Measurements from ENCODE around the gene SIL1. TPM values are rescaled to one million over a fixed set of nuclear protein-coding genes. Genes with fewer than 3 reads are reported as not detected.

The SIL1 gene
- total and polyA plus RNA-seq, 2 of the 8 experiments (the other 6 are each of a cell fraction or from before 2014, with no cell fraction given): 8.3 to 12.8 TPM

GRCh38 chr5:138960145-138960692, 237.9 kb downstream of the SIL1 start:
- no peak overlapping the region for H3K56ac ChIP-seq (replicated peaks; ENCODE audit: insufficient read length, low read depth, low read length)
- 89% methylated on average over 5 of the region's 5 CpGs; no CpG with 5 or more reads in 1 of the 2 experiments for WGBS, 2 experiments (ENCODE audit: extremely low coverage in 1 of 2, insufficient coverage in 1 of 2, insufficient read length in 1 of 2, insufficient replicate concordance in 2 of 2, low coverage in 1 of 2, low lambda C conversion rate in 2 of 2, missing lambda C conversion rate in 1 of 2)
- no peak overlapping the region for H4K91ac ChIP-seq (replicated peaks; ENCODE audit: insufficient read length, low read length)
- H3K79me1 ChIP-seq (ENCODE audit: low read depth, low read length): no peaks in the 10 kb centered on the region
- H3K4ac ChIP-seq (replicated peaks; ENCODE audit: insufficient read length, low read depth, low read length): no peak overlapping the region
- ChIA-PET POLR2A (ENCODE audit: partially characterized antibody) (no interaction called here), CTCF (ENCODE audit: partially characterized antibody) (interaction anchor here (0.8 kb wide), 1 partner anchor 14 kb away, joined by 3 read pairs; no protein-coding TSS in a partner anchor)
- no peaks in the 10 kb centered on the region for H3K9me3 ChIP-seq (ENCODE audit: insufficient read depth in 2 of 2, low read depth in 1 of 2, low read length in 1 of 2)
- no peak overlapping the region for H4K8ac ChIP-seq (ENCODE audit: extremely low read depth, insufficient read depth, low read length)
- no peaks in the 10 kb centered on the region for H3K27me3 ChIP-seq (replicated peaks in 1 of 4; ENCODE audit: control insufficient read depth in 3 of 4, extremely low read depth in 1 of 4, insufficient read depth in 3 of 4, low read length in 3 of 4)
- H3K4me3 ChIP-seq (ENCODE audit: extremely low read depth in 1 of 4, insufficient read depth in 2 of 4, low read depth in 3 of 4, low read length in 4 of 4): no peak overlapping the region
- H2BK20ac ChIP-seq (ENCODE audit: low read length): no peak overlapping the region
- no peak overlapping the region for H3K18ac ChIP-seq (ENCODE audit: extremely low read depth, low read length)
- H3K4me2 ChIP-seq (ENCODE audit: insufficient read depth in 1 of 2, low read depth in 2 of 2, low read length in 2 of 2): no peak overlapping the region
- no peak overlapping the region for H3K27ac ChIP-seq (ENCODE audit: low read depth, low read length)
- no peak overlapping the region for H2AFZ ChIP-seq (ENCODE audit: low read length)
- no peak for FAIRE-seq
- H2BK5ac ChIP-seq (ENCODE audit: low read depth, low read length): no peak overlapping the region
- no peak overlapping the region for H3K9ac ChIP-seq (replicated peaks in 1 of 4; ENCODE audit: extremely low read depth in 1 of 4, low read depth in 3 of 4, low read length in 3 of 4)
- H2AK5ac ChIP-seq (ENCODE audit: low read depth, low read length): no peak overlapping the region
- no peak overlapping the region for H4K5ac ChIP-seq (ENCODE audit: insufficient read length, low read depth, low read length)
- TF ChIP-seq PHF8 (conservative IDR thresholded peaks at IDR 0.05; ENCODE audit: low read depth, low read length) (no peak), RFX5 (IDR thresholded peaks at IDR 0.05; ENCODE audit: borderline replicate concordance, low read depth, low read length) (no peak), KDM5A (IDR thresholded peaks at IDR 0.05; ENCODE audit: low read length) (no peak), HDAC2 (IDR thresholded peaks at IDR 0.05; ENCODE audit: borderline replicate concordance in 1 of 2, low read depth in 2 of 2, low read length in 2 of 2) (no peak), ATF2 (IDR thresholded peaks at IDR 0.05; ENCODE audit: low read length) (no peak), CBX8 (IDR thresholded peaks at IDR 0.05; ENCODE audit: borderline replicate concordance, low read depth, low read length) (no peak), SIN3A (conservative IDR thresholded peaks at IDR 0.05 in 1 of 2, IDR thresholded peaks at IDR 0.05 in 1 of 2; ENCODE audit: low read depth in 1 of 2, low read length in 2 of 2) (no peak), KDM4A (IDR thresholded peaks at IDR 0.05; ENCODE audit: low read depth, low read length, severe bottlenecking) (no peak), POLR2AphosphoS5 (IDR thresholded peaks at IDR 0.05; ENCODE audit: low read depth, low read length) (no peak), GABPA (IDR thresholded peaks at IDR 0.05; ENCODE audit: borderline replicate concordance, insufficient read depth, low read length) (no peak)
- H2BK12ac ChIP-seq (ENCODE audit: low read depth, low read length): no peak overlapping the region
- H3K14ac ChIP-seq (ENCODE audit: insufficient read length): no peak overlapping the region
- no peaks in the 10 kb centered on the region for H4K20me1 ChIP-seq (replicated peaks in 1 of 2; ENCODE audit: control insufficient read depth in 1 of 2, insufficient read depth in 2 of 2, low read length in 2 of 2)
- peaks cover 1 to 16% (median 10%) of the 10 kb centered on the region in 4 experiments for H3K4me1 ChIP-seq (replicated peaks in 1 of 4; ENCODE audit: control insufficient read depth in 3 of 4, insufficient read depth in 4 of 4, low read length in 3 of 4)
- no peaks in the 10 kb centered on the region for H3K79me2 ChIP-seq (ENCODE audit: control insufficient read depth in 1 of 2, insufficient read depth in 2 of 2, low read length in 2 of 2)
- H3K36me3 ChIP-seq (ENCODE audit: control insufficient read depth in 2 of 4, insufficient read depth in 4 of 4, low read length in 3 of 4): no peaks in the 10 kb centered on the region
- DNase-seq (ENCODE audit: low read depth in 1 of 2, low spot score in 2 of 2): no peak
- no peaks in the 10 kb centered on the region for H3K23me2 ChIP-seq (ENCODE audit: low read depth, low read length)
- no peak overlapping the region for H2BK15ac ChIP-seq (ENCODE audit: low read length)
- H3K23ac ChIP-seq (ENCODE audit: insufficient read length): no peak overlapping the region
- H2BK120ac ChIP-seq (replicated peaks; ENCODE audit: low read depth, low read length): no peak overlapping the region
